ENCODE measurements around the gene CACNB4. TPM values are rescaled to one million over a fixed set of nuclear protein-coding genes. Genes with fewer than 3 reads are reported as not detected.
"Not testable (repeated sequence)": the region's sequence is repeated elsewhere in the genome, so short reads cannot be mapped to it uniquely, and the experiment has no call there.

CACNB4 gene
- total and polyA plus RNA-seq, 7 donors = 0.23 to 4.4 (median 1.1) TPM

DNA sequence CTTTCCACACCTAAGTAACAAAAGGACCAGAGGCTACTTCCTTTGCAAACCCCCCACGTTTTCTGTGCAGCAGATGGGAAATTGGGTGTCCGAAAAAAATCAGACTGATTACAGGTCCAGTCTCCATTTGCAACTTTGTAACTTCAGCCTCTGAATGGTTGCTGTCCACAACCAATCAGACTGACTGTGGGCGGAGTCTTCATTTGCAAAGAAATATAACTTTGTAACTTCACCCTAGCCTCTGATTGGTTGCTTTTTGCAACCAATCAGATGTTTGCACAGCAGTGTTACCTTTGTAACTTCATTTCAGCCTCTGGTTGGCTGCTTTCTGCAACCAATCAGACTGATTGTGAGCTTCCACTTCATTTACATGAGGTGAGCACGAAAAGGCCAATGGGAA is 27.8 kb upstream of the CACNB4 start:
- H3K36me3 ChIP-seq = peaks cover 0 to 67% (median 13%) of the 10 kb centered on the region in 4 donors
- H3K27ac ChIP-seq = no peak overlapping the region
- no peak overlapping the region for H3K4me3 ChIP-seq
- intact Hi-C loops (cut with DNase I) = no loop called here
- WGBS, 2 donors = 94 to 97% methylated on average over 4 of the region's 4 CpGs
- H3K27me3 ChIP-seq = no peaks in the 10 kb centered on the region
- DNase-seq = no peak
- no peaks in the 10 kb centered on the region for H3K9me3 ChIP-seq
- no peak for TF ChIP-seq POLR2AphosphoS5 (IDR thresholded peaks at IDR 0.05)
- TF ChIP-seq, protein P1, sequence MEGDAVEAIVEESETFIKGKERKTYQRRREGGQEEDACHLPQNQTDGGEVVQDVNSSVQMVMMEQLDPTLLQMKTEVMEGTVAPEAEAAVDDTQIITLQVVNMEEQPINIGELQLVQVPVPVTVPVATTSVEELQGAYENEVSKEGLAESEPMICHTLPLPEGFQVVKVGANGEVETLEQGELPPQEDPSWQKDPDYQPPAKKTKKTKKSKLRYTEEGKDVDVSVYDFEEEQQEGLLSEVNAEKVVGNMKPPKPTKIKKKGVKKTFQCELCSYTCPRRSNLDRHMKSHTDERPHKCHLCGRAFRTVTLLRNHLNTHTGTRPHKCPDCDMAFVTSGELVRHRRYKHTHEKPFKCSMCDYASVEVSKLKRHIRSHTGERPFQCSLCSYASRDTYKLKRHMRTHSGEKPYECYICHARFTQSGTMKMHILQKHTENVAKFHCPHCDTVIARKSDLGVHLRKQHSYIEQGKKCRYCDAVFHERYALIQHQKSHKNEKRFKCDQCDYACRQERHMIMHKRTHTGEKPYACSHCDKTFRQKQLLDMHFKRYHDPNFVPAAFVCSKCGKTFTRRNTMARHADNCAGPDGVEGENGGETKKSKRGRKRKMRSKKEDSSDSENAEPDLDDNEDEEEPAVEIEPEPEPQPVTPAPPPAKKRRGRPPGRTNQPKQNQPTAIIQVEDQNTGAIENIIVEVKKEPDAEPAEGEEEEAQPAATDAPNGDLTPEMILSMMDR (IDR thresholded peaks at IDR 0.05) = no peak
- no peak for TF ChIP-seq POLR2A (IDR thresholded peaks at IDR 0.05)
- TF ChIP-seq EP300 (IDR thresholded peaks at IDR 0.05) = no peak
- no peaks in the 10 kb centered on the region for H3K4me1 ChIP-seq

DNA sequence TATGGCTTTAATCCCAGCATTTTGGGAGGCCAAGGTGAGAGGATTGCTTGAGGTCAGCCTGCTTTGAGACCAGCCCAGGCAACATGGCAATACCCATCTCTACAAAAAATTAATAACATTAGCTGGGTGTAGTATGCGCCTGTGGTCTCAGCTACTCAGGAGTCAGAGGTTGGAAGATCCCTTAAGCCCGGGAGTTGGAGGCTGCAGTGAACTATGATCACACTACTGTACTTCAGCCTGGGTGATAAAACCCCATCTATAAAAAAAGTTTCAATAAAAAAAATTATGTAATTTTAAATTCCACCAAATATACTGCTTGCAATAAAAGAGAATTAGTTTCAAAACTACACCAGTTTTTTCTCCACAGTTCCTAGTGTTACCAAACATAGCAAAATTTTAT is 23.3 kb upstream of the CACNB4 start:
- no peak for TF ChIP-seq EP300 (IDR thresholded peaks at IDR 0.05)
- TF ChIP-seq POLR2A (IDR thresholded peaks at IDR 0.05) = no peak
- TF ChIP-seq, protein P1 (IDR thresholded peaks at IDR 0.05) = no peak
- no peak for TF ChIP-seq POLR2AphosphoS5 (IDR thresholded peaks at IDR 0.05)
- no peaks in the 10 kb centered on the region for H3K4me1 ChIP-seq
- no peak for DNase-seq
- H3K36me3 ChIP-seq = peaks cover 0 to 75% (median 19%) of the 10 kb centered on the region in 4 donors
- 62 to 91% methylated on average over 2 of the region's 2 CpGs for WGBS, 2 donors
- peaks cover 0 to 2% (median 0%) of the 10 kb centered on the region in 4 donors for H3K9me3 ChIP-seq
- no peak overlapping the region for H3K4me3 ChIP-seq
- H3K27ac ChIP-seq = no peak overlapping the region
- H3K27me3 ChIP-seq = no peaks in the 10 kb centered on the region
- intact Hi-C loops (cut with DNase I) = no loop called here

DNA sequence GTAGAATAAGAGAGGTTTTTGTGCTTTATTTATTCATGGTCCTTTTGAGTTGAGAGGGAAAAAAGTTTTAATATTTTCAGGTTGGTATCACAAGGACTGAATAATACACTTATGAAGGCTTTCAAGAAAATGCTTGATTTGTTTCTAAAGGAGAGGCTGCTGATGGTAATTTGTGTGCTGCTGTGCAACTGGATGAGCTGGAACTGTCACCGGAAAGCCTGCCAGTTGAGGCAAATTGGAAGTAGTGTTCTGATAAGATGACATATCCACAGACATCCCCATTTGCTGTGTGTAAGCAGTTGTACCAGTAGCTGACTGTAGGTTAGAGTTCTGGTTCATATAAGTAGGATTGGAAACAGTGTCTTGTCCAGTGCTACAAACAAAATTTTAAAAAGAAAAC is 21.6 kb upstream of the CACNB4 start:
- Histone ChIP-seq H3K4me3 (no peak overlapping the region), H3K4me1 (no peaks in the 10 kb centered on the region), H3K27me3 (no peaks in the 10 kb centered on the region), H3K27ac (no peak overlapping the region), H3K9me3 (peaks cover 0 to 2% (median 0%) of the 10 kb centered on the region in 4 donors), H3K36me3 (peaks cover 0 to 62% (median 17%) of the 10 kb centered on the region in 4 donors)
- 100% methylated on average over 1 of the region's 1 CpG for WGBS, 2 donors
- intact Hi-C loops (cut with DNase I) = no loop called here
- no peak for DNase-seq
- TF ChIP-seq POLR2AphosphoS5 (IDR thresholded peaks at IDR 0.05) (no peak), POLR2A (IDR thresholded peaks at IDR 0.05) (no peak), EP300 (IDR thresholded peaks at IDR 0.05) (no peak)
- TF ChIP-seq, protein P1 (IDR thresholded peaks at IDR 0.05) = no peak

DNA sequence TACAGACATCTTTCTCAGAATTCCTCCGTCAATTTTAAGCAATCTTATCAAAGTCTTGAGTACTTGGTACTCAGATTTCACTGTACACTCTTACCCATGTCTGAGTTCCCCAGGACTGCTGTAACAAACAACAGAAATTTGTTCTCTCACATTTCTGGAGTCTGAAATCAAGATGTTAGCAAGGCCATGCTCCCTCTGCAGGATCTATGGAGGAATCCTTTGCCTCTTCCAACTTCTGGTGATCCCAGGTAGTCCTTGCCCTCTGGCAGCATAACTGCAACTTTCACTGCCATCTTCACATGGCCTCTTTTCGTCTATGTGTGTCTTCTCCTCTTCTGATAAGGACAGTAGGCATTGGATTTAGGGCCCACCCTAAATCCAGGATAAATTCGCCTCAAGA is 17.1 kb upstream of the CACNB4 start:
- no peak for TF ChIP-seq POLR2A (IDR thresholded peaks at IDR 0.05)
- TF ChIP-seq, protein P1 (IDR thresholded peaks at IDR 0.05) = no peak
- TF ChIP-seq POLR2AphosphoS5 (IDR thresholded peaks at IDR 0.05) = no peak
- no peak for TF ChIP-seq EP300 (IDR thresholded peaks at IDR 0.05)
- Histone ChIP-seq H3K36me3 (peaks cover 0 to 19% (median 4%) of the 10 kb centered on the region in 4 donors), H3K4me1 (no peaks in the 10 kb centered on the region), H3K27ac (no peak overlapping the region), H3K27me3 (no peaks in the 10 kb centered on the region), H3K4me3 (no peak overlapping the region), H3K9me3 (no peaks in the 10 kb centered on the region)
- intact Hi-C loops (cut with DNase I) = no loop called here
- no peak for DNase-seq
- WGBS, 2 donors = 91 to 97% methylated on average over 3 of the region's 3 CpGs

DNA sequence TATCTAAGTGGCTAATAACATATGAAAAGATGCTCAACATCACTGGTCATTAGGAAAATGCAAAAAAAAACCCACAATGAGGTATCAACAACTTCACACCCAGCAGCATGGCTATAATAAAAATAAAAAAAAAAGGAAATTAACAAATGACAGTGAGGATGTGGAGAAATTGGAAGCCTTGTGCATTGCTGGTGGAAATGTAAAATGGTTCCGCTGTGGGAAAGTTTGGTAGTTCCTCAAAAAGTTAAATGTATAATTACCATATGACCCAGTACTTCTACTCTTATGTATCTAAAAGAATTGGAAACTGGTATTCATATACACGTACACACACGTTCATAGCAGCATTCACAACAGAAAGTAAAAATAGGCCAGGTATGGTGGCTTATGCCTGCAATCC is 15.5 kb upstream of the CACNB4 start:
- H3K36me3 ChIP-seq = peaks cover 0 to 3% (median 0%) of the 10 kb centered on the region in 4 donors
- H3K4me1 ChIP-seq = no peaks in the 10 kb centered on the region
- H3K27ac ChIP-seq = no peak overlapping the region
- no peaks in the 10 kb centered on the region for H3K9me3 ChIP-seq
- no peak for TF ChIP-seq POLR2A (IDR thresholded peaks at IDR 0.05)
- TF ChIP-seq, protein P1 (IDR thresholded peaks at IDR 0.05) = no peak
- TF ChIP-seq POLR2AphosphoS5 (IDR thresholded peaks at IDR 0.05) = no peak
- no peak for TF ChIP-seq EP300 (IDR thresholded peaks at IDR 0.05)
- intact Hi-C loops (cut with DNase I) = no loop called here
- H3K4me3 ChIP-seq = no peak overlapping the region
- H3K27me3 ChIP-seq = no peaks in the 10 kb centered on the region
- DNase-seq = no peak
- 94 to 97% methylated on average over 3 of the region's 3 CpGs for WGBS, 2 donors

DNA sequence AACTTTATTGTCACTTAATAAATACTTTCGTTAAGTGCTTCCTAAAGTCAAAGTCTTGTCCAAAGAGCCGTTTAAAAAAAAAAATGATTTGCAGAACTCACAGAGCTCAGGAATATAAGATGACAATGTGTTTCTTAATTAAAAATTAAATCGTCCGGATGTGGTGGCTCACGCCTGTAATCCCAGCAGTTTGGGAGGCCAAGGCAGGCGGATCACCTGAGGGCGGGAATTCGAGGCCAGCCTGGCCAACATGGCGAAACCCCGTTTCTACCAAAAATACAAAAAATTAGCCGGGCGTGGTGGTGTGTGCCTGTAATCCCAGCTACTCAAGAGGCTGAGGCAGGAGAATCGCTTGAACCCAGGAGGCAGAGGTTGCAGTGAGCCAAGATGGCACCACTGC is 8.3 kb upstream of the CACNB4 start:
- H3K27me3 ChIP-seq; H3K27ac ChIP-seq; H3K4me3 ChIP-seq; DNase-seq; H3K4me1 ChIP-seq; H3K9me3 ChIP-seq; H3K36me3 ChIP-seq; intact Hi-C loops (cut with DNase I): not testable (repeated sequence)
- 90 to 94% methylated on average over 13 of the region's 13 CpGs for WGBS, 2 donors

Data from sigmoid colon (tissue), 7 donors.